NCI-H2196 treated with DMSO at 0.1 percent for 48 hours (cell line): ENCODE data around the gene LYPD6.
A peak's percentile ranks its signal among the peaks of the same experiment; 100 is the strongest.
"Not testable (repeated sequence)": the region's sequence is repeated elsewhere in the genome, so short reads cannot be mapped to it uniquely, and the experiment has no call there.

ENCODE experiments used
- DNase-seq: peaks from one replicate; lab custom pipeline; 2025; ENCODE audit not compliant: unreplicated experiment; lab: John Stamatoyannopoulos, UW

The LYPD6 gene

DNA sequence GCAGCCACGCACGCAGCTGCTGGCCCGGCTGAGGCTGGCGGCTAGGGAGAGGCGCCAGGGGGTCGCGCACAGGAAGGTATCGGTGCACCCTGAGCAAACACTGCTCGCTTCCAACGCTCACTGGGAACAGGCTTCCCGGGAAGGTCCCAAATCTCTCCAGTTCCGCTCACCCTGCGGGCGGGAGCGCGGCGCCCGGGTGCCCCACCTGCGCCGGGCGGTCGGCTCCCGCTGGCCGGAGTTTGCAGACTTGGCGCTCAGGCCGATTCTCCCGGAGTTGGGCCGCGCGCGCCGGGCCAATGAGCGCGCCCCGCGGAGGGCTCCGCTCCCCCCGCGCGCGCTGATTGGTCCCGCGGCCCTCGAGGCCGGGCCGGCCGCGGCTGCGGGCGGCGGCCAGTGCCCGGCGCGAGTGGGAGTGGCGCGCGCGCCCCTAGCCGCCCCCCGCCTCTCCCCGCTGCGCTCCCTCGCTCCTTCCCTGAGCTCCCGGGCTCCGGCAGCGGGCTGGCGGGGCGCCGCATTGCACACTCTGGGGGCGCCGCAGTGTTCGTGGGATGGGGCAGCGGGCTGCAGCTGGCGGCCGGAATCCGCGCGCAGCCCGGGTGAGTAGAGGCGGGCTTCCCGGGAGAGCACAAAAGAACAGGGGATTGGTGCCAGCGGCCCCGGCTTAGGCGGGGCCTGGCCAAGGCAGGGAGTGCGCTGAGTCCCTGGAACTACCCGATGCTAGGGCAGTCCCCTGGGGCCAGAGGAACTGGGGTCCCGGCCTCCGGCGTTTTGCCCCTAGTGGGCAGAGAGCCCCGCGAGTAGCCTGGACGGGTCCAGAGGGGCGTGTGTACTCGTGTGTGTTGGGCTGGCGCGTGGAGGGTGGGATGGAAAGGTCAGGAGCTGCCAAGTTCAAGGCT, at the start of gene LYPD6:
Gene LYPD6, plus strand, starts transcription at position 461 of the 896 bp plus-strand sequence. CDS start 107,122 bp downstream, outside the sequence.
- DNase-seq = peak; percentile 70

- DNase-seq = no peak
Observed at GRCh38 chr2:149281441-149281840, 48.9 kb upstream of the LYPD6 start.

DNA sequence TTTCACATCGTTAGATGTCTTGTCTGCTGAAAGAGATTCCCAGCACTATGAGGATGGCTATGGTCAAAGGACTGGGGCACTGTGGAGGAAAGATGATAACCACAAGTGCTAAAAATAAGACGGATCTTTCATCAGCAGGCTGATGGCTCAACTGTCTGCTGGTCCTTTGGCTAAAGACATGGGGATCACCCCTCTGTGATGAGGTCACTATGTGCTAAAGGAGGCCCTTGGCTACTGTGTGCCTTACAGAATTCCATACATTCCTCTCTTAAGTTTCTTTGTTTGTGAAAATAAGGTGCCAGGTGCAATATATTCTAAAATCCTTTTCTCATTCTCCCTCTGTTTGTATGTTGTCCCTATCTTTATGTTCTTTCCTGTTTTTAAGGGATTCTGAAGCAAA, 39.7 kb upstream of the LYPD6 start:
- DNase-seq = no peak

- no peak for DNase-seq
Observed at GRCh38 chr2:149291881-149292280, 38.5 kb upstream of the LYPD6 start.

DNA sequence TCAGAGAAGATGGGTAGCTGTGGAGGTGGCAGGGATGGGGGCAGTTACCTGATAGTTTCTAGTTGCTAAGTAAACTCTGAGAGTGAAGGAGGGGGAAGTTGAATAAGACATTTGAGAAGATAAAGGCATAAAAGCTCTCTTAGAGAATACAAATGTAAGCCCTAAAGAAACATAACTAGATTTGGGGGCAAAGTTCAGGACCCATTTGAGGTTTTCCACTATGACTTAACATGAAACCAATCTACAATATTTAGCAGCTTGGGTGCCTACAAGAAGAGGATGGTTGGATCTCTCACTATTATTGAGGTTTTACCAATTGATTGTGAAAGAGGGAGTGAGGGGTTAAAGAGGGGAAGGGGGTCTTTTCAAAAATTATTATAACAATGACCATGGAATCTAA, 34.4 kb upstream of the LYPD6 start:
- DNase-seq = no peak

DNA sequence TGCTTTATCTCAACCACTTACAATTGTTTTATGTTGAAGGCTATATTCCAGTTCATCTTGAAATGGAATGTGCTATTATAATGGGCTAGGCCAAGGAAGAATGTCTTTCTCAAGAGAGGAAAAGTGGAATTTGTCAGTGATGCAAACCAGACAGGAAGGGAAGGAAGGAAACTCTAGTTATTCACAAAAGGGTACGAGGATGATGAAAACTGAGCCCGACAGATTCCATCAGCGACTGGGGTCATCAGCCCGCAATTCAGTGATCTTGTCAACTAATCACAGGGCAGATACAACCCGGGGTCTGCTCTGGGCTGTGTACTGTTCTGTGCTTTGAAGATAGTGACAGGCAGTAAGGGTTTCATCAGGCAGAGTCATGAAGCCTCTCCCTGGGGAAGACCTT, 23.4 kb upstream of the LYPD6 start:
- DNase-seq = no peak

GRCh38 chr2:149310349-149310748, 20.0 kb upstream of the LYPD6 start:
- no peak for DNase-seq

DNA sequence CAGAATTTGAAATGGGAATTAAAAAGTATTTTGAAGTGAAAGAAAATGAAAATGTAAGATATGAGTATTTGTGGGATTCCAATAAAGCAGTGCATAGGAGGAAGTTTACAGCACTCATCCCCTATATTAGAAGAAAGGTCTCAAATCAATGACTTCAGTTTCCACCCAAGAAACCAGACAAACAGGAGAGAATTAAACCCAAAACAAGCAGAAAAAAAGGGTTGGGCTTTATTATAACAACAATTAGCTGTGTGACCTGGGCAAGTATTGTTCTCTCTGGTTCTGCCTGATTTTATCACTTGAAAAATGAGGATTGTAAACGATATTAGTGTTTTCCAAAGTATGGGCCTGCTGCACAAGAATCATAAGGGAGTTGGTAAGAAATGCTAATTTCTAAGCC, 18.3 kb upstream of the LYPD6 start:
- no peak for DNase-seq

- DNase-seq = peak; percentile 69
Observed at GRCh38 chr2:149313512-149313972, 16.8 kb upstream of the LYPD6 start.

GRCh38 chr2:149314687-149315086, 15.7 kb upstream of the LYPD6 start:
- no peak for DNase-seq

DNA sequence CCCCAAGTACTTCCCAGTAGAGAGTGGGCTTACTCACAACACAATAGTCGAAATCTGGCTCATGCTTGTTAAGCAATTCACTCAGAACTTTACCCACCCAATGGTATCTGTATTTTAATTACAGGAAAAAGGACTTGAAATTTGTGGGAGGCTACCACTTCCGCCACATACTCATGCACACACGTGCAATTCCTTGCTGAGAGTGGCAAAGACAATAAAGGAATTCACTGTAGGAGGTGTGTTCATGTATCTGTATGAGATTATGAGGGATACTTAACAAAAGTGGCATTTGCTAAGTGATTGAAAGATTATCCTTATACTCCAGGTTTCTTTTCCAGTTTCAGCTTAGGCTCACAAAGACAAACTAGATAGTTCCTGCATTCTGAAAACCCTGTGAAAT, 14.9 kb upstream of the LYPD6 start:
- DNase-seq = no peak

GRCh38 chr2:149318566-149318965, 11.8 kb upstream of the LYPD6 start:
- not testable (repeated sequence) for DNase-seq

DNA sequence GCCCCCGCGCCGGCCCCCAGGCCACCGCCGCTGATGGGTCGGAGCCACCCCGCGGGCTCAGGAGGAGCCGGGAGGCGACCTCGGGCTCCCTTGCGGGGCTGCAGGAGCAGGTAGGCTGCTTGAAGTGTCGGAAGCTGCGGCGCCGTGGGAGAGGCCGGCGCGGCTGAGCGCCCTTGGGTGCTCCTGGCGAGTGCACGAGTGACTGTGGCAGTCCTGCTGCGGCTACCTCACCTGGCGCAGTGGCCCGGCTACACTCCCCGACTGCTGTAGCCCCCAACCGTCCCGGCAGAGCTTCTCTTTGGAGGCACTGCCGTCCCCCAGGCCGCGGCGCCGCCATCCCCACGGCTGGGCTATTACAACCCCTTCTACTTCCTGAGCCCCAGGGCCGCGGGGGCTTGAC, 10.0 kb upstream of the LYPD6 start:
- DNase-seq = no peak

GRCh38 chr2:149329068-149329467, 1.3 kb upstream of the LYPD6 start:
- no peak for DNase-seq

- peak; percentile 85 for DNase-seq
Observed at GRCh38 chr2:149329489-149330126, 779 bp upstream of the LYPD6 start.

DNA sequence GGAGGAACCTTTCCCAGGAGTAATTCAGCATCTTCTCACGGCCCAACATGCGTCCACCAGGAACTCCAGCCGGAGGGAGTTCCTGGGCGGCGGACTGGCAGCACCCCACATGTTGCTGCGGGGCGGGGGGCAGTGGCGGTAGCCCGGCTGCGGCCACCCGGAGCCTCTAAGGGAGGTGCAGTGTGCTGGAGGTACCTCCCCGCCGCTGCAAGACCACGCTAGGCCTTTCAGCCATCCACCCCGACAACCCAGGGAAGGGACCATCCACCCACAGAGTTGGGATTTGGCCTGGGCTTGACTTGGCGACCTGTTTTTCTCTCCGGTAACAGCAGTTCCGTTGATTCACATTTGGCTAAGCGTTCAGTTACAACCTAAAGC, 625 bp downstream of the LYPD6 start:
- no peak for DNase-seq

- DNase-seq = no peak
Observed at GRCh38 chr2:149332364-149332763, 2.0 kb downstream of the LYPD6 start.

- no peak for DNase-seq
Observed at GRCh38 chr2:149333636-149334035, 3.2 kb downstream of the LYPD6 start.

DNA sequence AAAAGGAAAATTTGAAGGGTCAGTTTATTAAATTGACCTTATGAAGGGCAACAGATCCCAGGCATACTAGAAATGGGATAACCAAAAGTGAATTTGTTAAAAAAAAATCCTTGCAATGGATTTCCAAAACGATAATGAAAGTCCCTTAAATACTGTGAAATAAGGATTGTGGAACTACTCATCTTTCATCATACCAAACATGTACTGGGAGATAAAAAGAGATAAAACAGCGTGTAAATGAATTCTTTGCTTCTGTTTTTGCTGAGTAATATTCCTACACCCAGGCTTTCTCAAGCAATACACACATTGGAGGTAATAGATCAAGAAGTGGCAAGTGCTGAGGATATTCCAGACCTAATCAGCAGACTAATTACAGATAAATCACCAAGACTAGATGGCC, 3.8 kb downstream of the LYPD6 start:
- DNase-seq = no peak

- DNase-seq = no peak
Observed at GRCh38 chr2:149339324-149339723, 8.9 kb downstream of the LYPD6 start.

DNA sequence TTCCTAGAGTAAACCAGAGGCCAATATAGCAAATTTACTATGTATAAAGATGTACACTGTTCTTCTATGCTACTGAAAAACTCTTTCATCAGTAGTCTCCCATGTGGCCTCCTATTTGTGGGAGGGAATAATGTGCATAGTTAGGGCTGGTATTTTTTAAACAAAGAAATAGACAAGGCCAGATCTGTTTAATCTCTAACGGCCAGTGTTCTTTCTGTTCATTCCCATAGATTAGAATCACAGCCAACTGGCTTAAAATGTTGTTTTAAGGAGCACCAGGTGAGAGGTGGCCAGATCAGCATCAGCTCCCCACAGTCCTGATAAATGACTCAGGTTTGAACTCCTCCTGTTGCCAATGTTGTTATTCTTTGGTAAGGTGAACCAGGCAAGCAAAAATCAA, 12.1 kb downstream of the LYPD6 start:
- DNase-seq = no peak

DNA sequence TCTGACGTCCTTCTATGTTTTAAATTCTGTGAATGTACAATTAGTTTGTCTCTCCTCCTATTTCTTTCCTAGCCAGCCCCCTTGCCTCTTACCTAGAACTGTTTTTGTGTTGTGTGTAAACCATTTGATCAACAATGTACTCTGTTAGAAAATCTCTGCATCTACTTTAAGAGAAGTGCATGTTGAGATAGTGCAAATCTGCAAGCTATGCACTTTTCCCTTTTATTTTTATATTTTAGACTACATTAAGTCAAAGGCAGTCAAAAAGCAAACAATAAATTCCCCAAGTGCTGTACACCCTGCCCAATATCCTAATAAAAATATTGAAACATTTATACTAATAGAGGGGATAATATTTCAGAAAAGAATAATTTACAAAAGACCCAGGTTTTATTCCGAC, 13.7 kb downstream of the LYPD6 start:
- no peak for DNase-seq
